PC-9 (cell line): Measurements from ENCODE around the gene NFKBIB. TPM values are rescaled to one million over a fixed set of nuclear protein-coding genes. Genes with fewer than 3 reads are reported as not detected.

Experiments used
- BruUV-seq: library from RNA; stranded (reverse); fragments of 400-500 nt; replicated peaks from 2 replicates; lab custom pipeline; 2021; lab: Mats Ljungman, UMichigan
- CTCF ChIA-PET: fragments of 300-600 bp; sonication (Branson Sonifier 250); formaldehyde crosslinking; loops from one replicate; lab custom pipeline; 2022; ENCODE audit warnings: antibody characterized with exemption; lab: Charles Lee
- POLR2A ChIA-PET: fragments of 300-600 bp; sonication (Branson Sonifier 250); formaldehyde crosslinking; loops from one replicate; lab custom pipeline; 2022; ENCODE audit warnings: antibody characterized with exemption; ENCODE audit not compliant: unreplicated experiment; lab: Charles Lee
- DNase-seq, 2 experiments: peaks; one replicate each; pipeline versions ENCODE4 v3.0.0 to v3.0.0-alpha.2; 2015 to 2022; ENCODE audit warnings: mixed read lengths in 1 of 2
- H2AFZ ChIP-seq: fragments of 200-600 bp; sonication (generic); 2 replicates; pipeline ENCODE4 v1.8.1; 2017; ENCODE audit warnings: antibody characterized with exemption
- H3F3A ChIP-seq: fragments of 200-600 bp; sonication (generic); 2 replicates; pipeline ENCODE4 v1.8.1; 2017; ENCODE audit warnings: antibody characterized with exemption, mild to moderate bottlenecking, low read depth; ENCODE audit not compliant: insufficient read depth
- H3K27ac ChIP-seq: fragments of 200-600 bp; sonication (generic); 2 replicates; pipeline ENCODE4 v1.6.1; 2016; ENCODE audit warnings: mixed run types
- H3K27me3 ChIP-seq: fragments of 200-600 bp; sonication (generic); 2 replicates; pipeline ENCODE4 v1.6.1; 2016; ENCODE audit warnings: low read depth, mixed run types; ENCODE audit not compliant: insufficient read depth
- H3K36me3 ChIP-seq: fragments of 200-600 bp; sonication (generic); 2 replicates; pipeline ENCODE4 v1.6.1; 2016; ENCODE audit warnings: low read depth, mixed run types
- H3K4me1 ChIP-seq: fragments of 200-600 bp; sonication (generic); replicated peaks from 2 replicates; pipeline ENCODE4 v1.6.1; 2016; ENCODE audit warnings: mixed run types; ENCODE audit not compliant: insufficient read depth
- H3K4me2 ChIP-seq: fragments of 200-600 bp; sonication (generic); 2 replicates; pipeline ENCODE4 v1.6.1; 2017; ENCODE audit warnings: mixed run types
- H3K4me3 ChIP-seq: fragments of 200-600 bp; sonication (generic); 2 replicates; pipeline ENCODE4 v1.6.1; 2016; ENCODE audit warnings: mixed run types
- H3K79me2 ChIP-seq: fragments of 200-600 bp; sonication (generic); 2 replicates; pipeline ENCODE4 v1.6.1; 2017; ENCODE audit warnings: low read depth, mixed run types
- H3K9me2 ChIP-seq: fragments of 200-600 bp; sonication (generic); 2 replicates; pipeline ENCODE4 v1.8.1; 2017; ENCODE audit warnings: mild to moderate bottlenecking; ENCODE audit not compliant: insufficient read depth
- H3K9me3 ChIP-seq: fragments of 200-600 bp; sonication (generic); 2 replicates; pipeline ENCODE4 v1.8.1; 2016; ENCODE audit warnings: low read depth; ENCODE audit not compliant: insufficient read depth
- H4K20me1 ChIP-seq: fragments of 200-600 bp; sonication (generic); 2 replicates; pipeline ENCODE4 v1.8.1; 2017; ENCODE audit not compliant: insufficient read depth
- CTCF ChIP-seq: fragments of 200-600 bp; sonication (generic); conservative IDR thresholded peaks from 2 replicates; pipeline ENCODE4 v1.6.1; 2017; ENCODE audit warnings: mixed run types, antibody characterized with exemption, mild to moderate bottlenecking, moderate library complexity
- EZH2 ChIP-seq: fragments of 200-600 bp; sonication (generic); IDR thresholded peaks from 2 replicates; pipeline ENCODE4 v1.8.0; 2017; ENCODE audit warnings: antibody characterized with exemption, low read depth
- intact Hi-C: fragments of 100-400 bp; cut with micrococcal nuclease; formaldehyde crosslinking; loops from one replicate; pipeline ENCODE4 v1.10.0; 2022; ENCODE audit not compliant: unreplicated experiment
- total RNA-seq: library from RNA; stranded (reverse); gene quantifications from 2 replicates; pipeline ENCODE4 v1.2.3, GENCODE V29; 2021

The NFKBIB gene
- total RNA-seq, 1 experiment from 2014 or later: 21.6 TPM

- H3K4me2 ChIP-seq: no peak overlapping the region
- DNase-seq: no peak
- H2AFZ ChIP-seq: no peak overlapping the region
- no peaks in the 10 kb centered on the region; the same call in 1 of the 2 replicates for H3F3A ChIP-seq
- H3K4me3 ChIP-seq: no peak overlapping the region
- 0 out of 2 replicates have a peak, but pooled peaks cover under 1% of the 10 kb centered on the region for H3K79me2 ChIP-seq
- no peaks in the 10 kb centered on the region for H4K20me1 ChIP-seq
- intact Hi-C loops: no loop called here
- no peaks in the 10 kb centered on the region for H3K27me3 ChIP-seq
- ChIA-PET POLR2A (no interaction called here), CTCF (no interaction called here)
- H3K9me2 ChIP-seq: no peaks in the 10 kb centered on the region
- no TSS peak for BruUV-seq
- no peak overlapping the region for H3K27ac ChIP-seq
- no peaks in the 10 kb centered on the region for H3K9me3 ChIP-seq
- no peaks in the 10 kb centered on the region for H3K36me3 ChIP-seq
- TF ChIP-seq EZH2: no peak
- TF ChIP-seq CTCF: no peak
- H3K4me1 ChIP-seq: peaks cover 7% of the 10 kb centered on the region; the same call in 1 of the 2 replicates
Observed at GRCh38 chr19:38894968-38895367, 4.8 kb upstream of the NFKBIB start.

DNA sequence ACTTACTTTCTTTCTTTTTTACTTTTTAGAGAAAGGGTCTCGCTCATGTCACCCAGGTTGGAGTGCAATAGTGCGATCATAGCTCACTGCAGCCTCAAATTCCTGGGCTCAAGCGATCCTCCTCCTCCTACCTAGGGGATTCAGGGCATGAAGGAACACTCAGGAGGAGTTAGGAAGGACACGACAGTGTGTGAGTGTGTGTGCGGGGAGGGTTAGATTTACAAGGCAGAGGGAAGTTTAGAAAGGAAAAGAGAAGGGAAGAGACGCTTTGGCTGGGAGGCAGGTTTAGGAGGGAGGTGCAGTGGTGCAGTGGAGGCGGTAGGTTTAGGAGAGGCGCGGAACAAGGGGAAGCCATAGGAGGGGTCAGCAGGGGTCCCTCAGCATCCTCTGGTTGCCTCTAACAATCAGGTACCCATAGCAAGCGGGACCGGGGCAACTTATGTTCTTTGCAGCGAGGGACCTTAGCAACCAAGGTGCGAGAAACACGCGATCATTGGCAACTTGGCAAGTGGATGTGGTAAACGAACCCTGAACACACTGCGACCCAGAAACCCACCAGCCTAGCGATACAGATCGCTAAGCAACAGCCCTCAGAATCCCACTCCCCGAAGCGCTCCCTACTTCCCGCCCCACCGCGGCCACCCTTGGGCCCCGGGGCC, 852 bp upstream of the NFKBIB start:
- Histone ChIP-seq H3K9me2 (no peaks in the 10 kb centered on the region), H3K79me2 (peaks cover 24% of the 10 kb centered on the region), H3K27ac (no peak overlapping the region), H2AFZ (peak overlapping the region; percentile 92), H4K20me1 (no peaks in the 10 kb centered on the region), H3K4me2 (peak overlapping the region; percentile 84), H3K9me3 (0 out of 2 replicates have a peak, but pooled peaks cover 3% of the 10 kb centered on the region), H3K4me3 (peak overlapping the region; percentile 73), H3K4me1 (peaks cover 16% of the 10 kb centered on the region), H3K36me3 (no peaks in the 10 kb centered on the region), H3K27me3 (no peaks in the 10 kb centered on the region), H3F3A (no peaks in the 10 kb centered on the region)
- CTCF ChIA-PET: no interaction called here
- no TSS peak for BruUV-seq
- TF ChIP-seq CTCF (no peak), EZH2 (no peak)
- POLR2A ChIA-PET: no interaction called here
- DNase-seq: no peak
- intact Hi-C loops: loop anchor here (1.0 kb wide), 2 partner anchors 49 to 262 kb away; no protein-coding TSS in a partner anchor

DNA sequence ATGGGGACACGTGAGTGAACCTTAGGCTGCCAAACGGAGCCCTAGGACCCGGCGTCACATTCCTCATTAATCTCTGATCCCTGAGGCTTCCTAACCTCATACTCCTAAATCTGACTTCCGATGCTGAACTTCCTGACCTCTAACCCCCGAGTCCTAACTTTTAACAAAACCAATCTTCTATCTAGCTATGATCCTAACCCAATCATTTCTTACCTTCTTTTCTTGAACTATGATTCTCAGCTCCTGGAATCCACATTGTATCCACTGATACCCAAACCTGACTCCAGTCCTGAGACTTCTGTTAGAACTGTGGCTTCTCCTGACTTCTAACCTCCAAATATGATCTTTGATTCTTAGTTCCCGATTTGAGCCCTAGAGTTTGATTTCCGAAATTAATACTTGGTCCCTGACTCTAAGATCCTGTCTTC, 447 bp downstream of the NFKBIB start:
- H3K4me3 ChIP-seq: peak overlapping the region; percentile 62
- H3K79me2 ChIP-seq: peaks cover 24% of the 10 kb centered on the region
- H3F3A ChIP-seq: no peaks in the 10 kb centered on the region
- H3K9me3 ChIP-seq: 0 out of 2 replicates have a peak, but pooled peaks cover 3% of the 10 kb centered on the region
- H3K36me3 ChIP-seq: no peaks in the 10 kb centered on the region
- DNase-seq: no peak
- H3K9me2 ChIP-seq: no peaks in the 10 kb centered on the region
- TF ChIP-seq EZH2 (no peak), CTCF (no peak)
- peaks cover 16% of the 10 kb centered on the region for H3K4me1 ChIP-seq
- no peaks in the 10 kb centered on the region for H4K20me1 ChIP-seq
- H2AFZ ChIP-seq: peak overlapping the region; percentile 80
- peak overlapping the region; percentile 64 for H3K27ac ChIP-seq
- no peaks in the 10 kb centered on the region for H3K27me3 ChIP-seq
- POLR2A ChIA-PET: interaction anchor here (0.5 to 0.9 kb wide), 9 partner anchors 12 to 495 kb away, joined by 3 to 26 read pairs (median 6); partner anchors contain the start of genes CCER2 and RASGRP4
- intact Hi-C loops: loop anchor here (1.0 kb wide), 1 partner anchor 30 kb away; the partner anchor contains the start of genes MRPS12 and SARS2
- CTCF ChIA-PET: no interaction called here
- peak overlapping the region; percentile 84 for H3K4me2 ChIP-seq
- TSS peak; percentile 61 for BruUV-seq
